Measurements from ENCODE around the gene MYO9B.
"Not testable (repeated sequence)": the region's sequence is repeated elsewhere in the genome, so short reads cannot be mapped to it uniquely, and the experiment has no call there.

MYO9B gene

DNA sequence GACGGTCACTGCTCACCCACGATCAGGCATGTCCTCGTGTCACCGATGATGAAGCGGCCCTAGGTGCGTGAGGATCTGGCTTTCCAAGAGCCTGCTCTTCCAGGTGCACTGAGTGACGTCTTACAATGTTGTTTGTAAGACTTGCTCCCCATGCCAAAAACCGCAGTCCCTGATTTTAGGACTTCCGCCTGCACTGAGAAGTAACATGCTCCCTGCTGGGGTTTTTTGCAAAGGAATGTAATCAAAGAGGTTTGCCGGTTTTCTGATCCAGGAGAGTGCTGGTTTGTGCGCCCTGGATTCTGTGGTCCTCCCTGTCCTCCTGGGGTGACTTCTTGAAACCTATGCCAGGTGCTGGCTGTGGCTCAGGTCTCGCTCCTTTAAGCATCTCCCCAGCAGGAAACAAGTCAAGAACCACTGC lies 38.8 kb downstream of the MYO9B start:
- DNase-seq (ENCODE audit: low read depth in 2 of 2) = no peak

- no peak for DNase-seq (ENCODE audit: low read depth in 2 of 2)
Observed at GRCh38 chr19:17116996-17117702, 41.6 kb downstream of the MYO9B start.

DNA sequence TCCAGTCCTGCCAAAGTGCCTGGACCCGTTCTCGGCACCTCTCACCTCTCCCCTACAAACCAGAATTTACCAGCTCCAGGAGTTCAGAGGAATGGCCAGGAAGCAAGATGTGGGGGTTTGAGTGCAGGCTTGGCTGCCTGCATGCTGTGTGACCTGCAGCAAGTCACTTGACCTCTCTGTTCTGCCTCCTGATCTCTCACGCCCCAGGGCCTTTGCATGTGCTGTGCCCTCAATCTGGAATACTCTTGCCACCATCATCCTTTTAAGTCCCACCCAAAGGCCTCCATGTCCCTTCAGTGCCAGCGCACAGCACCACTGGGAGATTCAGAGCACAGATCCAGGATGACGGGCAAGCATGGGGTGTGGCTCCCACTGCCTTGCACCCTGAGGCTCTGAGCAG lies 43.4 kb downstream of the MYO9B start:
- no peak for DNase-seq (ENCODE audit: low read depth in 2 of 2)

DNA sequence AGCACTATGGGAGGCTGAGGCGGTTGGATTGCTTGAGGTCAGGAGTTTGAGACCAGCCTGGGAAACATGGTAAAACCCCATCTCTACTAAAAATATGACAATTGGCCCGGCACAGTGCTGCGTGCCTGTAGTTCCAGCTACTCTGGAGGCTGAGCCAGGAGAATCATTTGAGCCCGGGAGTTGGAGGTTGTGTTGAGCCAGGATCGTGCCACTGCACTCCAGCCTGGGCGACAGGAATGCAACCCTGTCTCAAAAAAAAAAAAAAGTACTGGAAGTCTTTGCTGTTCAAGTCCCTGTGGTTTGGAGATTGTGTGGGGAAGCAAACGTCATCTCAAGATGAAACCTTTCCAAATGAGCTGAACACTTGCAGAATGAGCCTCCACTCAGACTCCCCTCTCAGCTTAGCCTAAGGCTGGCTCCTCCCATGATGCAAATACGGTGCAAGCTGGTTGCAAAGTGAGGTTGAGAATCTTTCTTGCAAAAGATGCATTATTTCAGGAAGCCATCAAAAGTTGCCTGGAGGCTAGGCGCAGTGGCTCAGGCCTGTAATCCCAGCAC lies 46.2 kb downstream of the MYO9B start:
- DNase-seq (ENCODE audit: low read depth in 2 of 2) = no peak

- no peak for DNase-seq (ENCODE audit: low read depth in 2 of 2)
Observed at GRCh38 chr19:17123041-17123440, 47.5 kb downstream of the MYO9B start.

- DNase-seq (ENCODE audit: low read depth in 2 of 2) = no peak
Observed at GRCh38 chr19:17124025-17124424, 48.4 kb downstream of the MYO9B start.

- peak in 1 of 2 donors; percentile 14 for DNase-seq (ENCODE audit: low read depth in 2 of 2)
Observed at GRCh38 chr19:17125062-17125727, 49.6 kb downstream of the MYO9B start.

DNA sequence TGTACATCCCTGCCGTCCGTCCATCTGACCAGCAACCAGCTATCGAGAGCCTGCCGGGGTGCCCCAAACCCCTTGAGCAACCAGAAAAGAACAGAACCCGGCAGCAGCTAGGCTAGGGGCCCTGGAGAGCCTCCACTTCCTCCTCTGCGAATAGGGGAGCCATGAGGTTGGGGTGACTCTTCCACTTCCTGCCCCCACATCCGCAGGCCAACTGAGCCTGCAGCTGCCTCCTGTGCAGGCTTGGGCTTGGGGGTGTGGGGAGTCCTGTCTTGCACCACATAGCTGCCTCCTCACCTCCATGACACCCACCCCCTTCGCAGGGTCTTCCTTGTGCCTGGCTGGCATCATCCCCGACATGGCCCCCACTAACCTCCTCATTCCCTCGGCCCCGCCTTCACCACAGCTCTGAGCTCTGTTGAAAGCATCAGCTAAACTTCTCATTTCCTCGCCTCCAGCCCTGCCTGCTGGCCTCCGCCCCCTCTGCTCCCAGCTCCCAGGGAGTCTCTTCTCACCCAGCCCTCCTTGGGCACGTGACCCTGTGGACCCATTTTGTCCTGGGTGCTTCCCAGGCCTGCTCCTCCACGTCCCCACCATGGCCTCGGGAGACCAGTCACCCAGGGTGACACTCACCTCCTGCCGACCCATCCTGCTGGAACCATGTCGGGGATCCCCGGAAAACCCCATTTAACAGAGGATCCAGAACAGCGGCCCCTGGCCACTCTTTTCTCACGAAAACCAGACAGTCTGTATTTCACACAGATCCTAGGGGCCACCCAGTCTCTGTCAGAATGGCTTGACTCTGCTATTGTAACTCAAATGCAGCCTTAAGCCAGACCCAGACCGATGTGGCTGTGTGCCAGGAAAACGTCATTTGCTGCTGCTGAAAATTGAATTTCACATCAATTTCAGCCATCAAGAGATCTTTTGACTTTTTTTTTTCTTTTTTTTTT lies 50.4 kb downstream of the MYO9B start:
- DNase-seq (ENCODE audit: low read depth in 2 of 2) = peak; percentile 44 to 48

DNA sequence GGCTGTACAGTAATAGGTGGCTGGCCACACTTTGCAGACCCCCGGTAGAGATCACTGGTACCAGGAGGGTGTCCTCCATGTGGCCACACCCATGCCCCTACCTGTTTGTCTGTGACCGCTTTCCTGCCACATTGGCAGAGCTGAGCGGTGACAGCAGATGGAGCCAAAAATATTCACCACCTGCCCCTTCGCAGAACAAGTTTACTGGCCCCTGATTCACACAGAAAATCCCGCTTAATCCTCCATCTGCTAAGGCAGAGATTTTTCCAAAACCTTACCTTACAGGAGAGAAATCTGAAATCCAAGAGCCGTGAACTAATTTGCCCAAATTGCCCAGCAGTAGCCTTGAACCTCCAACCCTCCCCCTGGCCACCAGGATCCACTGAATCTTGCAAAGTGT lies 52.1 kb downstream of the MYO9B start:
- DNase-seq (ENCODE audit: low read depth in 2 of 2) = no peak

DNA sequence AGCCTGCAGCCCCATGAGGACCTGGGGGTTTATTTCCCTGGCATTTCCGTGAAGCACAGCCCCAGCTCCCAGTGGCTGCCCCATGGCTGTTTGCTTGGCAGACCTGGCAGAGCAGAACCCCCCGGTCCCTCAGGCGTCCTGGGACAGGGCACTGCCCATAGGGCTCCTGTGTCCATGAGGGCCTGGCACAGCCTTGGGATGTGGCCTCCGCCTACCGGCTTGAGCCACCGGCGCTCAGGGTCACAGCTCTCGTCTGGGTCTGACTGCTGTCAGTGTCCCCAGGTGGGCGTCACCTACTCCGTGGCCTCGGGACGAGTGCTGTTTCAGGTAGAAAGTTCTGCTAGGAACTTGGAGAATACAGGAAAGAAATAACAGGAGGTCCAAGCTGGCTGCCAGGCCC lies 52.8 kb downstream of the MYO9B start:
- DNase-seq (ENCODE audit: low read depth in 2 of 2) = no peak

DNA sequence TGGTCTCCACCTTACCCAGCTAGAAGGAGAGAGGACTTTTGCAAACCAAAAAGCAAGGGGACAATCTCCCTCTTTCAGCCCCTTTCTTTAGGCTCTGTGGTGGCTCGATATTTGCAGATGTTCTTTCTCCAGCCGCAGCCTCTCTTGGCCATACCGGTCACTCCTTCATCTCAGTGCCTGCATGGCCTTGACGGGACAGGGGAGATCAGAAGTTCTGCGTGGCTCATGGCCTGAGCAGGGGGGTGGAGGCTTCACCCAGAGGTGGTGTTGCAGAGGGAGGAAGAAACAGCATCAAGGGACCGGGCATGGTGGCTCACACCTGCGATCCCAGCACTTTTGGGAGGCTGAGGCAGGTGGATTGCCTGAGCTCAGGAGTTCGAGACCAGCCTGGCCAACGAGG lies 53.2 kb downstream of the MYO9B start:
- no peak for DNase-seq (ENCODE audit: low read depth in 2 of 2)

GRCh38 chr19:17129377-17129776 lies 53.8 kb downstream of the MYO9B start:
- no peak for DNase-seq (ENCODE audit: low read depth in 2 of 2)

GRCh38 chr19:17135001-17135853 lies 59.6 kb downstream of the MYO9B start:
- peak; percentile 8 to 23 for DNase-seq (ENCODE audit: low read depth in 2 of 2)

DNA sequence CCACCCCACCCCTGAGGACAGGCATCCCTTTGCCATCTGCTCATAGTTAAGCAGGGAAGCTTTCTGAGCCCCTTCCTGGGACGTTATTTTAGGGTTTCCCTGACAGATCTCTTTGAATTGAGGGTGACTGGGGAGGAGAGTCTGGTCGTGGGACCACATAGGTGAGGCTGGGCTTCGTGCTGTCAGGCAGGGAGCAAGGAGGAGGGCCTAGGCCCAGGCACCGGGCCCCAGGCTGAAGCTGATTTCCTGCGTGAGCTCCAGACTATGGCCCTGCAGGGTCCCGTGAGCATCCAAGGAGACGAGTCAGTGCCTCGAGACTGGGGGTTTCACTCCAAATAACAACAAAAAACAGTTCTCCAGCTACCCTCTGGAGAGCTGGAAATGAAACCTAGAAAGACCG lies 60.4 kb downstream of the MYO9B start:
- DNase-seq (ENCODE audit: low read depth in 2 of 2) = no peak

DNA sequence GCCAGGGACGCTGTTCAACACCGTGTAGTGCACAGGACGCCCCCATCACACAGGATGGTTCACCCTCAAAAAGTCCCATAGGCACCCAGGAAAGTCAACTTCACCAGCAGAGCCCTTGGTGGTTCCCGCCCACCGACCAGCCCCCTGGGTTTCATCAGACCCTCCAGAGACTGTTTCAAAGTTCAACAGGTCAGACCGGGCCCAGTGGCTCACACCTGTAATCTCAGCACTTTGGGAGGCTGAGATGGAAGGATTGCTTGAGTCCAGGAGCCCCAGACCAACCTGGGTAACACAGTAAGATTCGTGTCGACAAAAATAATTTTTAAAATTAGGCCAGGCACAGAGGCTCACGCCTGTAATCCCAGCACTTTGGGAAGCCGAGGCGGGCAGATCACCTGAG lies 61.0 kb downstream of the MYO9B start:
- no peak for DNase-seq (ENCODE audit: low read depth in 2 of 2)

- DNase-seq (ENCODE audit: low read depth in 2 of 2) = no peak
Observed at GRCh38 chr19:17137417-17137816, 61.8 kb downstream of the MYO9B start.

DNA sequence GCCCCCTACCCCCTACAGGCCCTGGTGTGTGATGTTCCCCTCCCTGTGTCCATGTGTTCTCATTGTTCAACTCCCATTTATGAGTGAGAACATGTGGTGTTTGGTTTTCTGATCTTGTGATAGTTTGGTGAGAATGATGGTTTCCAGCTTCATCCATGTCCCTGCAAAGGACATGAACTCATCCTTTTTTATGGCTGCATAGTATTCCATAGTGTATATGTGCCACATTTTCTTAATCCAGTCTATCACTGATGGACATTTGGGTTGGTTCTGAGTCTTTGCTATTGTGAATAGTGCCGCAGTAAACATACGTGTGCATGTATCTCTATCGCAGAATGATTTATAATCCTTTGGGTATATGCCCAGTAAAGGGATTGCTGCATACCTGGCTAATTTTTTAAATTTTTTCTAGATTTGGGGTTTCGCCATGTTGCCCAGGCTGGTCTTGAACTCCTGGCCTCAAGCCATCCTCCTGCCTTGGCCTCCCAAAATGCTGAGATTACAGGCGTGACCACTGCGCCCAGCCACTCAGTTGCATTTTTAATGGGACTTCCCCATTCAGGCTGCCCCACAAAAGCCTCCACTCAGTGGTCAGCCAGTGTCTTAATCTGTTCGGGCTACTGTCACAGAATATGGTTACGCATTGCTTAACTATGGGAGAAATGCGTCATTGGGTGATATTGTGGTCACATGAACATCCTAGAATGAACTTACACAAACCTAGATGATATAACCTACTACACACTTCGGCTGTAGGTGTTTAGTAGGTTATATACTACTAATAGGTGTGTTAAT lies 62.7 kb downstream of the MYO9B start:
- not testable (repeated sequence) for DNase-seq (ENCODE audit: low read depth in 2 of 2)

DNA sequence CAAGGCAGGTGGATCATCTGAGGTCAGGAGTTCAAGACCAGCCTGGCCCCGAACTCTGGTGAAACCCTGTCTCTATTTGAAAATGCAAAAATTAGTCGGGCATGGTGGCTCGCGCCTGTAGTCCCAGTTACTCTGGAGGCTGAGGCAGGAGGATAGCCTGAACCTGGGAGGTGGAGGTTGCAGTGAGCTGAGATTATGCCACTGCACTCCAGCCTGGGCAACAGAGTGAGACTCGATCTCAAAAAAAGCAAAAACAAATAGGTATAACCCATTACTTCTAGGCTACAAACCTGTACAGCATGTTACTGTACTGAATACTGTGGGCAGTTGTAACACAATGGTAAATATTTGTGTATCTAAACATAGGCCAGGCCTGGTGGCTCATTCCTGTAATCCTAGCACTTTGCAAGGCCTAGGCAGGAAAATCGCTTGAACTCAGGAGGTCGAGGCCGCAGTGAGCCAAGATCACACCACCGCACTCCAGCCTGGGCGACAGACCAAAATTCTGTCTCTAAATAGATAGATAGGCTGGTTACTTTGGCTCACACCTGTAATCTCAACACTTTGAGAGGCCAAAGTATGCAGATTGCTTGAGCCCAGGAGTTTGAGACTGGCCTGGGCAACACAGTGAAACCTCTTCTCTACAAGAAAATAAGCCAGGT lies 63.5 kb downstream of the MYO9B start:
- no peak for DNase-seq (ENCODE audit: low read depth in 2 of 2)

DNA sequence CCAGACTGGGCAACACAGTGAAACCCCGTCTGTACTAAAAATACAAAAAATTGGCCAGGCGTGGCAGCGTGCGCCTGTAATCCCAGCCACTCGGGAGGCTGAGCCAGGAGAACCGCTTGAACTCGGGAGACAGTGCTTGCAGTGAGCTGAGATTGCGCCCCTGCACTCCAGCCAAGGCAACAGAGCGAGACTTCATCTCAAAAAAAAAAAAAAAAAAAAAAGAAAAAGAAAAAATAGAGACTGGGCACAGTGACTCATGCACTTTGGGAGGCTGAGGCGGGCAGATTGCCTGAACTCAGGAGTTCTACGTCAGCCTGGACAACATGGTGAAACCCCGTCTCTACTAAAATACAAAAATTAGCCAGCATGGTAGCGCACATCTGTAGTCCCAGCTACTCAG lies 69.2 kb downstream of the MYO9B start:
- not testable (repeated sequence) for DNase-seq (ENCODE audit: low read depth in 2 of 2)

All from stimulated activated CD8-positive, alpha-beta memory T cell treated with anti-CD3 and anti-CD28 coated beads, Interleukin-2, amount 100 ng/mL, for 48 hours (primary cell).